NT2/D1 (cell line): Measurements from ENCODE around the gene PIK3C2B.

Source experiments
- SUZ12 ChIP-seq: IDR thresholded peaks from 2 replicates; pipeline ENCODE4 v1.6.1; 2011; ENCODE audit not compliant: insufficient read length, insufficient read depth; ENCODE audit errors: extremely low read depth
- YY1 ChIP-seq: IDR thresholded peaks from 2 replicates; pipeline ENCODE4 v1.6.1; 2011; ENCODE audit not compliant: insufficient read length, insufficient read depth

DNA sequence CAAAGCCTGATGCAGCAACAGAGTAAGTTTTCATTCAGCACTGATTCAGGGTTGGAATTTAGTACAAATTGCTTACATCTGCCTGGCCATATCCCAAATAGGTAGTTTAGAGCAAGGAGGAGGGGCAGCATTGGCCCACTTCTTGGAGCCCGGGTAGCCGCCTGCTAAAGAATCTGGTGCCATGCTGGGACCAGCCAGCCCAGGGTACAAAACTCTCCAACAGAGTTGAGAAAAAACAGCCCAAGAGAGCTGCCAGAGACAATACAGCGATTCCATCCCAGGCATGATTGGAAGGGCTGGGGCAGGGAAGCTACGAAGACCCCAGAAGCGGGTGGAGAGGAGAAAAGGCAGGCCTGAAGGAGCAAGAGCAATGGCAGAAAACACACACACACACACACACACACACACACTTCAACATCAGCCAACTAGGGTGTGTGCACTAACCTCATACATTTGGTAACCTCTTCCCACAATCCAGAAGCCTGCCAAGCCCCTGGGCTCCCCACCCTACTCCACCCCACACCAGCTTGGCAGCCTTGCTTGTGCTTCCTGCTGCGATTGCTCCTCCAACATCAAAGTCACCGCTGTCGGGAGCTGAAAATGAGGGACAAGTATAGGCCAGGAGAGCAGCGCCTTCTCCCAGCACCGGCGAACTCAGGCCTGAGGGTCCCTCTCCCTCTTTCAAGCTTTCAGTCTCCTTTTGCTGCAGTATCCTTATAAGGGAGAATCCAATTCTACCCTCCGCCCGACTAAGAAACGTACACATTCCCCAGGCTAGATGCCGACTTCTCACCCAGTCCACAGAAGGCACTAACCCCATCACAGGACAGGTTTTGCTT lies 1.2 kb downstream of the PIK3C2B start:
- TF ChIP-seq SUZ12 (no peak), YY1 (no peak)
